Vagina (tissue), 2 donors: ENCODE results near the gene L2HGDH. TPM values are rescaled to one million over a fixed set of nuclear protein-coding genes. Genes with fewer than 3 reads are reported as not detected.

Source experiments
- DNase-seq, 2 donors: peaks; one replicate each; pipeline ENCODE4 v3.0.0-alpha.2; 2017; ENCODE audit errors: extremely low spot score in 2 of 2
- H3K27ac ChIP-seq: fragments of 200-600 bp; sonication (generic); one replicate; pipeline ENCODE4 v1.5.1; 2019
- H3K27me3 ChIP-seq: fragments of 200-600 bp; sonication (generic); one replicate; pipeline ENCODE4 v1.5.1; 2019
- H3K36me3 ChIP-seq, 2 donors: fragments of 200-600 bp; sonication (generic); one replicate each; pipeline ENCODE4 v1.5.1; 2017 to 2019
- H3K4me1 ChIP-seq: fragments of 200-600 bp; sonication (generic); one replicate; pipeline ENCODE4 v1.5.1; 2019
- H3K4me3 ChIP-seq, 2 donors: fragments of 200-600 bp; sonication (generic); 1 replicate in 1 of 2; 2 replicates in 1 of 2; pipeline ENCODE4 v1.5.1; 2016 to 2019
- H3K9me3 ChIP-seq: fragments of 200-600 bp; sonication (generic); one replicate; pipeline ENCODE4 v1.5.1; 2019
- POLR2A ChIP-seq, 2 donors: fragments of 450-650 bp; IDR thresholded peaks; one replicate each; pipeline ENCODE4 v1.6.1; 2017; ENCODE audit warnings: antibody characterized with exemption in 2 of 2, mild to moderate bottlenecking in 2 of 2, moderate library complexity in 2 of 2
- POLR2AphosphoS5 ChIP-seq, 2 donors: sonication (generic); formaldehyde crosslinking; IDR thresholded peaks; one replicate each; pipeline ENCODE4 v1.9.0; 2017; ENCODE audit warnings: antibody characterized with exemption in 2 of 2, mild to moderate bottlenecking in 2 of 2, low read depth in 1 of 2; ENCODE audit not compliant: insufficient read depth in 1 of 2
- intact Hi-C: fragments of 100-400 bp; cut with DNase I; formaldehyde crosslinking; loops from one replicate; pipeline ENCODE4 v1.15.1; 2023
- total RNA-seq: library from RNA; depleted of rRNA; stranded (reverse); fragments of >200 nt; gene quantifications from one replicate; pipeline ENCODE4 v1.2.3, GENCODE V29; 2016
- TF ChIP-seq, protein P1 (sequence below), 3 experiments: fragments of 450-650 bp in 2 of 3; fragments of 200-600 bp in 1 of 3; sonication (generic) in 1 of 3; IDR thresholded peaks; one replicate each; pipeline ENCODE4 v1.5.1; 2017 to 2019; ENCODE audit warnings: antibody characterized with exemption in 3 of 3, mild to moderate bottlenecking in 2 of 3, moderate library complexity in 2 of 3

Gene L2HGDH
- total RNA-seq, 1 donor from 2014 or later: 5.6 TPM

DNA sequence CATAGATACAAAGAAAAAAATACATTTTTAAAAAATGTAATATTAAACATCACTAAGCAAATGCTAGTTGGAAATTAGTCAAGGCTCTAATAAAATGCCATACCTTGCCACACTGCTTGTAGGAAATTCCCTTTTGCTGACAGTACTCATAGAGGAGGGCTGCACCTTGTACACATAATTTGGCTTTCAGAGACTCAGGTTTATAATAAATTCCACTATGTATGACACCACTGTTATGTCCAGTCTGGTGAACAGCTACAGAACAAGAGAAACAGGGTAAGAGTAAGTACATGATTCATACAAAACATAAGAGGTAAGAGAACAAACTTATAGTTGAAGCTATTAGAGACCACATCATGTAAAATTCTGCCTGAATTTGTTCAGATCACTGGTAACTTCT, 10.1 kb downstream of the L2HGDH start:
- H3K36me3 ChIP-seq: no peaks in the 10 kb centered on the region
- H3K9me3 ChIP-seq: no peaks in the 10 kb centered on the region
- H3K27ac ChIP-seq: no peak overlapping the region
- no peak overlapping the region for H3K4me3 ChIP-seq
- DNase-seq: no peak
- H3K27me3 ChIP-seq: no peaks in the 10 kb centered on the region
- TF ChIP-seq, protein P1, sequence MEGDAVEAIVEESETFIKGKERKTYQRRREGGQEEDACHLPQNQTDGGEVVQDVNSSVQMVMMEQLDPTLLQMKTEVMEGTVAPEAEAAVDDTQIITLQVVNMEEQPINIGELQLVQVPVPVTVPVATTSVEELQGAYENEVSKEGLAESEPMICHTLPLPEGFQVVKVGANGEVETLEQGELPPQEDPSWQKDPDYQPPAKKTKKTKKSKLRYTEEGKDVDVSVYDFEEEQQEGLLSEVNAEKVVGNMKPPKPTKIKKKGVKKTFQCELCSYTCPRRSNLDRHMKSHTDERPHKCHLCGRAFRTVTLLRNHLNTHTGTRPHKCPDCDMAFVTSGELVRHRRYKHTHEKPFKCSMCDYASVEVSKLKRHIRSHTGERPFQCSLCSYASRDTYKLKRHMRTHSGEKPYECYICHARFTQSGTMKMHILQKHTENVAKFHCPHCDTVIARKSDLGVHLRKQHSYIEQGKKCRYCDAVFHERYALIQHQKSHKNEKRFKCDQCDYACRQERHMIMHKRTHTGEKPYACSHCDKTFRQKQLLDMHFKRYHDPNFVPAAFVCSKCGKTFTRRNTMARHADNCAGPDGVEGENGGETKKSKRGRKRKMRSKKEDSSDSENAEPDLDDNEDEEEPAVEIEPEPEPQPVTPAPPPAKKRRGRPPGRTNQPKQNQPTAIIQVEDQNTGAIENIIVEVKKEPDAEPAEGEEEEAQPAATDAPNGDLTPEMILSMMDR (IDR thresholded peaks at IDR 0.05): no peak
- TF ChIP-seq POLR2AphosphoS5 (IDR thresholded peaks at IDR 0.05; ENCODE audit: insufficient read depth in 1 of 2, low read depth in 1 of 2) (no peak), POLR2A (IDR thresholded peaks at IDR 0.05) (no peak)
- no peaks in the 10 kb centered on the region for H3K4me1 ChIP-seq
- intact Hi-C loops: no loop called here

DNA sequence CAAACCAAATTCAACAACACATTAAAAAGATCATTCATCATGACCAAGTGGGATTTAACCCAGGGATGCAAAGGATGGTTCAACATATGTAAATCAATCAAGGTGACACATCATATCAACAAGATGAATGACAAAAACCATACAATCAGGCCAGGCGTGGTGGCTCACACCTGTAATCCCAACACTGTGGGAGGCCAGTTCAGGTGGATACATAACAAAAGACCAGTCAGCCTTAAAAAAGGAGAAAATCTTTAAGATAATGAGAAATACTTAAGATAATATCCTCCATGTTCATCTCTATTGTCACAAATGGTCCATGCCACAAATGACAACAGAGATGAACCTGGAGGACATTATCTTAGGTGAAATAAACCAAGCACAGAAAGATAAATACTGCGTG, 12.4 kb downstream of the L2HGDH start:
- Histone ChIP-seq H3K27ac (no peak overlapping the region), H3K9me3 (no peaks in the 10 kb centered on the region), H3K27me3 (no peaks in the 10 kb centered on the region), H3K4me3 (no peak overlapping the region), H3K4me1 (no peaks in the 10 kb centered on the region), H3K36me3 (no peaks in the 10 kb centered on the region)
- no peak for TF ChIP-seq POLR2A (IDR thresholded peaks at IDR 0.05)
- TF ChIP-seq POLR2AphosphoS5 (IDR thresholded peaks at IDR 0.05; ENCODE audit: insufficient read depth in 1 of 2, low read depth in 1 of 2): no peak
- TF ChIP-seq, protein P1 (IDR thresholded peaks at IDR 0.05): no peak
- no peak for DNase-seq
- intact Hi-C loops: no loop called here

DNA sequence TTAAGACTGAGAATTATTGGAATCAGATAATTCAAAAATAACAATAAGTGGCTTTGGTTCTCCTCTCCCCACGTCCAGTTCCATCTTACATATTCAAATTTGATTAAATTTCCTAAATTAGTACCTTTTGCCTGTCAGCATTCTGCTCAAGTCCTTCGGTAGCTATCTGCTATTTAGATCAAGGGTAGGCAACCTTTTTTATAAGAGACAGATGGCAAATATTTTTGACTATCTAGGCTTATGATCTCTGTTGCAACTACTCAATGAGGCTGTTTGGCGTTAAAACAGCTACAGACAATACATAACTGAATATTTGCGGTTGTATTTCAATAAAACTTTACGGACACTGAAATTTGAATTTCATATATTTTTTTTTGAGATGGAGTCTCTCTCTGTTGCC, 21.7 kb downstream of the L2HGDH start:
- no peak for DNase-seq
- TF ChIP-seq POLR2A (IDR thresholded peaks at IDR 0.05) (no peak), POLR2AphosphoS5 (IDR thresholded peaks at IDR 0.05; ENCODE audit: insufficient read depth in 1 of 2, low read depth in 1 of 2) (no peak)
- TF ChIP-seq, protein P1 (IDR thresholded peaks at IDR 0.05): no peak
- Histone ChIP-seq H3K36me3 (peaks cover 0 to 5% of the 10 kb centered on the region in 2 donors), H3K27me3 (no peaks in the 10 kb centered on the region), H3K4me3 (no peak overlapping the region), H3K4me1 (no peaks in the 10 kb centered on the region), H3K9me3 (no peaks in the 10 kb centered on the region), H3K27ac (no peak overlapping the region)
- intact Hi-C loops: no loop called here

DNA sequence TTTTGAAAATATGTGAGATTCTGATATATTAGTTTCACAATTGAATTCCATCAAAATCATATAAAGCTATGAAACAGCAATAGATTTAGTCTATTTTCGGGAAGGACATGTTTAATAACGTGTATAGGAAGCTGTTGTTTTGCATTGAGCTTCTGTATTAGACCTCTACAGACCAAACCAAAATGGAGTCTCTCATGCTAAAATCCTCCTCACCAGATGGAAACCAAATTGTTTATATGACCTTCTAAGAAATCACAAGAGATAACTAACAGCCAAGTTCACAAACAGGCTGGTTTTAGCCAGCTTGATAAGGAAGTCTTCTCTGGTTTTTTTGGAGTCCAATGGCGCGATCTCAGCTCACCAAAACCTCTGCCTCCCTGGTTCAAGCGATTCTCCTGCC, 23.9 kb downstream of the L2HGDH start:
- intact Hi-C loops: no loop called here
- H3K4me1 ChIP-seq: no peaks in the 10 kb centered on the region
- DNase-seq: no peak
- H3K27me3 ChIP-seq: no peaks in the 10 kb centered on the region
- H3K4me3 ChIP-seq: no peak overlapping the region
- TF ChIP-seq POLR2AphosphoS5 (IDR thresholded peaks at IDR 0.05; ENCODE audit: insufficient read depth in 1 of 2, low read depth in 1 of 2) (no peak), POLR2A (IDR thresholded peaks at IDR 0.05) (no peak)
- TF ChIP-seq, protein P1 (IDR thresholded peaks at IDR 0.05): no peak
- H3K9me3 ChIP-seq: no peaks in the 10 kb centered on the region
- no peaks in the 10 kb centered on the region for H3K36me3 ChIP-seq
- no peak overlapping the region for H3K27ac ChIP-seq

DNA sequence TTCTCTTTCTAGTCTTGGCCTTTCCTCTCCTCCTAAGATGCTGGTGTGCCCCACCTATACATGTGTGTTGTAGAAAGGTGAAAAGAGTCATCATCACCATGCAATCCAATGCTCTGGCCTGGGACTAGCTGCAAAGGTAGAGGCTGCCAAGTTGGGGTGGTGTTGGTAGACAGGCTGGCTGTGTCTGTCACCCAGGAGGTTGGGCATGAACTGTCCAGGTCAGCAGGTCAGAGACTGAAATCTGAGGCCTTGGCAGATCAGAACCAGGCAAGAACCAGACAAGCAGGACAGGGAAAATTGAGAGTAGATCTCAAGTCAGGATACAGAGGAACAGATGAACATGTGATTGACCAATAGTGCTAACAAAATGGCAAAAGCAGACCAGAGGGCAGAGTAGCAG, 26.2 kb downstream of the L2HGDH start:
- TF ChIP-seq, protein P1 (IDR thresholded peaks at IDR 0.05): no peak
- TF ChIP-seq POLR2A (IDR thresholded peaks at IDR 0.05): no peak
- TF ChIP-seq POLR2AphosphoS5 (IDR thresholded peaks at IDR 0.05; ENCODE audit: insufficient read depth in 1 of 2, low read depth in 1 of 2): no peak

More for the DNA sequence above, 26.2 kb downstream of the L2HGDH start:
- H3K4me1 ChIP-seq: no peaks in the 10 kb centered on the region
- no peak overlapping the region for H3K4me3 ChIP-seq
- no peaks in the 10 kb centered on the region for H3K36me3 ChIP-seq
- no peaks in the 10 kb centered on the region for H3K27me3 ChIP-seq
- no peaks in the 10 kb centered on the region for H3K9me3 ChIP-seq
- H3K27ac ChIP-seq: no peak overlapping the region
- intact Hi-C loops: no loop called here
- no peak for DNase-seq
